Measurements from ENCODE around the gene CTNND2.

- TF ChIP-seq EED (IDR thresholded peaks at IDR 0.05; ENCODE audit: low read depth) (no peak), POLR2A (IDR thresholded peaks at IDR 0.05; ENCODE audit: low read depth, low read length) (no peak)
Measured at GRCh38 chr5:11047625-11048024, 856.6 kb downstream of the CTNND2 start.

Data from GM12878 (cell line).